Measurements from ENCODE around the gene NMNAT2. TPM values are rescaled to one million over a fixed set of nuclear protein-coding genes. Genes with fewer than 3 reads are reported as not detected.

The NMNAT2 gene
- total RNA-seq, 1 donor from 2014 or later, result 0.62 TPM

- H3K4me1 ChIP-seq, result no peaks in the 10 kb centered on the region
- no peak overlapping the region for H3K27ac ChIP-seq
- H3K9me3 ChIP-seq, result no peaks in the 10 kb centered on the region
- no peak for TF ChIP-seq CTCF (IDR thresholded peaks at IDR 0.05)
- DNase-seq (no peak), ATAC-seq (no peak)
- H3K27me3 ChIP-seq (ENCODE audit: low read depth), result no peaks in the 10 kb centered on the region
- H3K36me3 ChIP-seq, result no peaks in the 10 kb centered on the region
- intact Hi-C loops (cut with DNase I), result no loop called here
- no peak overlapping the region for H3K4me3 ChIP-seq
Measured at GRCh38 chr1:183375381-183375780, 42.8 kb downstream of the NMNAT2 start.

GRCh38 chr1:183374825-183375224, 43.4 kb downstream of the NMNAT2 start:
- ATAC-seq (no peak), DNase-seq (no peak)
- intact Hi-C loops (cut with DNase I), result no loop called here

GRCh38 chr1:183372586-183373230, 45.5 kb downstream of the NMNAT2 start:
- Histone ChIP-seq H3K4me1 (no peaks in the 10 kb centered on the region), H3K36me3 (no peaks in the 10 kb centered on the region), H3K27me3 (ENCODE audit: low read depth) (no peaks in the 10 kb centered on the region), H3K27ac (no peak overlapping the region), H3K4me3 (no peak overlapping the region), H3K9me3 (no peaks in the 10 kb centered on the region)
- intact Hi-C loops (cut with DNase I), result no loop called here
- no peak for DNase-seq
- no peak for TF ChIP-seq CTCF (IDR thresholded peaks at IDR 0.05)
- ATAC-seq, result no peak

More at GRCh38 chr1:183374825-183375224, 43.4 kb downstream of the NMNAT2 start:
- TF ChIP-seq CTCF (IDR thresholded peaks at IDR 0.05), result no peak
- Histone ChIP-seq H3K4me1 (no peaks in the 10 kb centered on the region), H3K27me3 (ENCODE audit: low read depth) (no peaks in the 10 kb centered on the region), H3K4me3 (no peak overlapping the region), H3K36me3 (no peaks in the 10 kb centered on the region), H3K9me3 (no peaks in the 10 kb centered on the region), H3K27ac (no peak overlapping the region)

- ATAC-seq (peak; percentile 89 to 97), DNase-seq (peak; percentile 91)
- no peaks in the 10 kb centered on the region for H3K9me3 ChIP-seq
Measured at GRCh38 chr1:183370399-183371058, 47.7 kb downstream of the NMNAT2 start.

More at GRCh38 chr1:183370399-183371058, 47.7 kb downstream of the NMNAT2 start:
- H3K4me3 ChIP-seq, result no peak overlapping the region
- no peak for TF ChIP-seq CTCF (IDR thresholded peaks at IDR 0.05)
- H3K27ac ChIP-seq, result no peak overlapping the region
- intact Hi-C loops (cut with DNase I), result no loop called here
- H3K4me1 ChIP-seq, result no peaks in the 10 kb centered on the region
- H3K27me3 ChIP-seq (ENCODE audit: low read depth), result no peaks in the 10 kb centered on the region
- no peaks in the 10 kb centered on the region for H3K36me3 ChIP-seq

Data from lower lobe of right lung (tissue), 2 donors.